MM.1S (cell line): ENCODE measurements around the gene ADIPOR2.

ENCODE experiments used
- DNase-seq: peaks from one replicate; pipeline ENCODE4 v3.0.0-alpha.2; 2015
- H2AFZ ChIP-seq: fragments of 300-600 bp; sonication (generic); 2 replicates; pipeline ENCODE4 v1.6.0; 2016; ENCODE audit warnings: antibody characterized with exemption, low read length
- H3F3A ChIP-seq: fragments of 300-600 bp; sonication (generic); 2 replicates; pipeline ENCODE4 v1.6.1; 2016; ENCODE audit warnings: mild to moderate bottlenecking, antibody characterized with exemption, low read length, moderate library complexity, mixed read lengths; ENCODE audit not compliant: insufficient read depth
- H3K27ac ChIP-seq: fragments of 300-600 bp; sonication (generic); 2 replicates; pipeline ENCODE4 v1.5.1; 2016; ENCODE audit warnings: mild to moderate bottlenecking, low read length
- H3K27me3 ChIP-seq: fragments of 300-600 bp; sonication (generic); replicated peaks from 2 replicates; pipeline ENCODE4 v1.6.0; 2016; ENCODE audit warnings: low read length; ENCODE audit not compliant: insufficient read depth
- H3K36me3 ChIP-seq: fragments of 300-600 bp; sonication (generic); replicated peaks from 2 replicates; pipeline ENCODE4 v1.6.1; 2016; ENCODE audit warnings: mild to moderate bottlenecking, low read length, mixed read lengths; ENCODE audit not compliant: insufficient read depth
- H3K4me1 ChIP-seq: fragments of 300-600 bp; sonication (generic); 2 replicates; pipeline ENCODE4 v1.6.1; 2016; ENCODE audit warnings: low read length, mixed read lengths
- H3K4me2 ChIP-seq: fragments of 300-600 bp; sonication (generic); 2 replicates; pipeline ENCODE4 v1.6.0; 2016; ENCODE audit warnings: low read depth, low read length
- H3K4me3 ChIP-seq: fragments of 300-600 bp; sonication (generic); 2 replicates; pipeline ENCODE4 v1.5.1; 2016; ENCODE audit warnings: low read length, mixed read lengths
- H3K79me2 ChIP-seq: fragments of 300-600 bp; sonication (generic); 2 replicates; pipeline ENCODE4 v1.6.1; 2016; ENCODE audit warnings: mixed run types, low read length, mixed read lengths
- H3K9ac ChIP-seq: fragments of 300-600 bp; sonication (generic); 2 replicates; pipeline ENCODE4 v1.6.1; 2016; ENCODE audit warnings: low read length, mixed read lengths
- H3K9me2 ChIP-seq: fragments of 300-600 bp; sonication (generic); replicated peaks from 2 replicates; pipeline ENCODE4 v1.6.1; 2016; ENCODE audit warnings: mild to moderate bottlenecking, low read length, mixed read lengths; ENCODE audit not compliant: insufficient read depth
- H3K9me3 ChIP-seq: fragments of 300-600 bp; sonication (generic); replicated peaks from 2 replicates; pipeline ENCODE4 v1.6.1; 2016; ENCODE audit warnings: mild to moderate bottlenecking, low read length, mixed read lengths; ENCODE audit not compliant: insufficient read depth
- H4K20me1 ChIP-seq: fragments of 300-600 bp; sonication (generic); 2 replicates; pipeline ENCODE4 v1.6.1; 2016; ENCODE audit warnings: mild to moderate bottlenecking, low read length, moderate library complexity, mixed read lengths; ENCODE audit not compliant: insufficient read depth
- CTCF ChIP-seq: fragments of 300-600 bp; sonication (generic); IDR thresholded peaks from 2 replicates; pipeline ENCODE4 v1.5.1; 2016; ENCODE audit warnings: antibody characterized with exemption, low read length, mixed read lengths
- EZH2 ChIP-seq: fragments of 300-600 bp; sonication (generic); optimal IDR thresholded peaks from 2 replicates; pipeline ENCODE3; 2017; ENCODE audit warnings: low read depth, mild to moderate bottlenecking, antibody characterized with exemption, low read length, mixed read lengths
- EZH2phosphoT487 ChIP-seq: fragments of 300-600 bp; sonication (generic); IDR thresholded peaks from 2 replicates; pipeline ENCODE4 v1.6.1; 2018; ENCODE audit warnings: antibody characterized with exemption, low read length

ADIPOR2 gene

GRCh38 chr12:1807087-1807860, 116.4 kb downstream of the ADIPOR2 start:
- DNase-seq, result no peak

GRCh38 chr12:1808036-1808797, 117.3 kb downstream of the ADIPOR2 start:
- H2AFZ ChIP-seq, result no peak overlapping the region
- DNase-seq, result no peak
- no peaks in the 10 kb centered on the region for H3K9me3 ChIP-seq
- no peaks in the 10 kb centered on the region for H3K79me2 ChIP-seq
- H4K20me1 ChIP-seq, result no peaks in the 10 kb centered on the region
- no peak overlapping the region for H3K9ac ChIP-seq
- peaks cover 13% of the 10 kb centered on the region for H3K4me1 ChIP-seq
- no peak overlapping the region for H3K4me3 ChIP-seq
- TF ChIP-seq EZH2phosphoT487 (no peak), EZH2 (no peak)
- no peak overlapping the region for H3K27ac ChIP-seq
- peaks cover 18% of the 10 kb centered on the region for H3K27me3 ChIP-seq
- H3F3A ChIP-seq, result no peaks in the 10 kb centered on the region
- no peaks in the 10 kb centered on the region for H3K9me2 ChIP-seq
- no peak overlapping the region for H3K4me2 ChIP-seq
- no peaks in the 10 kb centered on the region for H3K36me3 ChIP-seq

More at GRCh38 chr12:1807087-1807860, 116.4 kb downstream of the ADIPOR2 start:
- Histone ChIP-seq H3K36me3 (no peaks in the 10 kb centered on the region), H3K9me3 (no peaks in the 10 kb centered on the region), H3K4me1 (peaks cover 5% of the 10 kb centered on the region), H3K4me3 (no peak overlapping the region), H3F3A (no peaks in the 10 kb centered on the region), H4K20me1 (no peaks in the 10 kb centered on the region), H3K27ac (no peak overlapping the region), H3K27me3 (peaks cover 14% of the 10 kb centered on the region), H3K4me2 (no peak overlapping the region), H2AFZ (no peak overlapping the region), H3K9ac (no peak overlapping the region), H3K79me2 (no peaks in the 10 kb centered on the region), H3K9me2 (no peaks in the 10 kb centered on the region)
- TF ChIP-seq CTCF, result no peak
- TF ChIP-seq EZH2, result no peak
- no peak for TF ChIP-seq EZH2phosphoT487

DNA sequence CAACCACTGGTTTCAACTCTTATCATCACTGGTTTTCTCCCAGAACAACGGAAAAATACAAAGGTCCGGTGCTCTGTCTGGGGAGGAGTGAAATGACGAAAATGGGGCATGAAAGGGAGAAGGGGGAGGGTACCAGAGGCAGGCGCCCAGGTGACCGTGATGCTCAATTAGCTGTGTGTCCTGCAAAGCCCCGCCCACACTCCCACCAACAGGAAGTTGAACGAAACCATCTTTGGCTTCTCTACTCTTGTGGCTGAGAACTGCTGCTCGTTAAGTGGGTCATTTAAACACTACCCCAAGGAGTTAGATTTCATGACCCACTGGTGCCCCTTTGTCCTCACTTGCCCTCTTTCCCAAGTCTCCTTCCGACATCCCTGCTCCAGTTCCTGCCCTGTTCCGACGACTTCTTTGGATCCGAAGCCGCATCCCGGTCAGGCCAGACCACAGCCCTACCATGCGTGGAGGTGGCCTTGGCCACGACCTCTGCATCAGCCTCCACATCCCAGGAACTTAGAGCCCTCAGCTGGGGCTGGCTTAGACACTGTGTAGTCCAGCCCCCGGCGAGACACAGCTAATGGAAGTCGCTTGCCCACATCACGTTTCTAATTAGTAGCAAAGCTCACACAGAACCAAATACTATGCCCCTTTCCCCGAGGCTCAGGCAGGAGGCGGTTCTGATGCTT, 118.1 kb downstream of the ADIPOR2 start:
- Histone ChIP-seq H3F3A (no peaks in the 10 kb centered on the region), H3K4me1 (peaks cover 13% of the 10 kb centered on the region), H3K4me2 (no peak overlapping the region), H3K9ac (no peak overlapping the region), H3K27me3 (peaks cover 26% of the 10 kb centered on the region), H3K79me2 (no peaks in the 10 kb centered on the region), H4K20me1 (no peaks in the 10 kb centered on the region), H2AFZ (no peak overlapping the region), H3K27ac (no peak overlapping the region), H3K9me2 (no peaks in the 10 kb centered on the region), H3K9me3 (no peaks in the 10 kb centered on the region), H3K4me3 (no peak overlapping the region), H3K36me3 (no peaks in the 10 kb centered on the region)
- TF ChIP-seq EZH2phosphoT487 (no peak), EZH2 (no peak), CTCF (no peak)
- no peak for DNase-seq
